SK-N-SH (cell line): ENCODE data around the gene CACNA2D1.

Source experiments
- CTCF ChIP-seq: fragments of 200-600 bp; sonication (generic); IDR thresholded peaks from 2 replicates; pipeline ENCODE4 v1.6.1; 2017; ENCODE audit warnings: antibody characterized with exemption, mild to moderate bottlenecking, moderate library complexity
- EP300 ChIP-seq, 2 experiments: IDR thresholded peaks; 2 replicates each; pipeline versions ENCODE4 v1.4.0 to v1.6.1; 2012; ENCODE audit warnings: borderline replicate concordance in 1 of 2, low read depth in 1 of 2, low read length in 1 of 2
- FOSL2 ChIP-seq: IDR thresholded peaks from 2 replicates; pipeline ENCODE4 v1.4.0; 2012; ENCODE audit warnings: low read depth, mild to moderate bottlenecking, moderate library complexity, borderline replicate concordance
- FOXM1 ChIP-seq: IDR thresholded peaks from 2 replicates; pipeline ENCODE4 v1.4.0; 2012; ENCODE audit warnings: low read depth, mild to moderate bottlenecking
- GABPA ChIP-seq: IDR thresholded peaks from 2 replicates; pipeline ENCODE4 v1.4.0; 2012; ENCODE audit warnings: low read depth, mild to moderate bottlenecking
- JUND ChIP-seq: IDR thresholded peaks from 2 replicates; pipeline ENCODE4 v1.4.0; 2012
- MAX ChIP-seq: IDR thresholded peaks from 2 replicates; pipeline ENCODE4 v1.4.0; 2012; ENCODE audit warnings: low read depth
- RAD21 ChIP-seq: IDR thresholded peaks from 2 replicates; pipeline ENCODE4 v1.6.1; 2012; ENCODE audit warnings: mild to moderate bottlenecking, low read length
- TAF1 ChIP-seq: IDR thresholded peaks from 2 replicates; pipeline ENCODE4 v1.6.1; 2012; ENCODE audit warnings: low read depth, mild to moderate bottlenecking, low read length, moderate library complexity, borderline replicate concordance
- USF1 ChIP-seq: IDR thresholded peaks from 2 replicates; pipeline ENCODE4 v1.4.0; 2012; ENCODE audit warnings: low read depth, borderline replicate concordance
- YY1 ChIP-seq: IDR thresholded peaks from 2 replicates; pipeline ENCODE4 v1.4.0; 2012; ENCODE audit warnings: low read depth, mild to moderate bottlenecking

DNA sequence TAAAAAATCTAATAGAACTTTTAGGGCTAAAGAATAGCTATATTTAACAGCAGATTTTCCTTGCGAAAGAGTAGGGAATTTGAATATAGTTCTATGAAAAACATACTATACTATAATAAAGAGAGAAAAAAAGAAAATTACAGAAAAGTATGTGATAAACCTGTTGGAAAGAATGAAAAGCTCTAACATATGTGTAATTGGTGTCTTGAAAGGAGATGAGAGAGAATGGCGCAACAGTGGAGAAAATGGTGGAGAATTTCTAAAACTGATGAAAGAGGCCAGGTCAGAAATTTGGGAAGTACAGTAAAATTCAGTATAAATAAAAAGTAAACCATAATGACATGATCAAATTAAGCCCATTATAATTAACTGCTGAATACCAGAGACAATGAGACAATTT lies 20.8 kb upstream of the CACNA2D1 start:
- no peak for TF ChIP-seq CTCF
- TF ChIP-seq USF1 = no peak
- TF ChIP-seq RAD21 = no peak
- no peak for TF ChIP-seq GABPA
- no peak for TF ChIP-seq YY1
- no peak for TF ChIP-seq EP300 (IDR thresholded peaks at IDR 0.05; ENCODE audit: borderline replicate concordance in 1 of 2, low read depth in 1 of 2, low read length in 1 of 2)
- no peak for TF ChIP-seq MAX
- no peak for TF ChIP-seq TAF1
- TF ChIP-seq FOSL2 = no peak
- TF ChIP-seq FOXM1 = no peak
- TF ChIP-seq JUND = no peak
